ENCODE results near the gene FMNL3.

GRCh38 chr12:49648712-49649003, 58.5 kb downstream of the FMNL3 start:
- no peak for TF ChIP-seq CTCF (IDR thresholded peaks at IDR 0.05)
- no peak for TF ChIP-seq POLR2A (IDR thresholded peaks at IDR 0.05)

All from right lobe of liver (tissue), 4 donors.